Germinal center (tissue), 1 donor: ENCODE results near the gene COG1.

Source experiments
- DNase-seq: peaks from one replicate; pipeline ENCODE4 v3.0.0; 2012; ENCODE audit warnings: mixed read lengths, low spot score

The COG1 gene

DNA sequence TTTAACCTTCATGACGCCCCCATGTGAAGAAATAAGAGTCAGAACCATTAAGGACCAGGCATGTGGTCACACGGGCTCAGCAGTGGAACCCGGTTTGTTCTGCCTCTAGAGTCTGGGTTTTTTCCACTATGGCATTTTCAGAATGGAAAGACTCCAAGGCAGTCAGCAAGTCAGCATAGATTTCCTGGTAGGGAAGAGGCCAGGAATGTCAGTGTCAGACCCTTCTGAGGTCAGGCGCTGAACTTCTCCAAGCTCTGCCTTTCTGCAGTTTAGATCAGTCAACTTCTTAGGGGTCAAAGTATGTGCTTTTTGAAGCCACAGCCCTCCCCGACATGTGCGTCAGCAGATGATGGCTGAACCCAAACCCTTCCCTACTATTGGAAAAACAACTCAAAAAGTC is 24.2 kb upstream of the COG1 start:
- DNase-seq, result no peak

DNA sequence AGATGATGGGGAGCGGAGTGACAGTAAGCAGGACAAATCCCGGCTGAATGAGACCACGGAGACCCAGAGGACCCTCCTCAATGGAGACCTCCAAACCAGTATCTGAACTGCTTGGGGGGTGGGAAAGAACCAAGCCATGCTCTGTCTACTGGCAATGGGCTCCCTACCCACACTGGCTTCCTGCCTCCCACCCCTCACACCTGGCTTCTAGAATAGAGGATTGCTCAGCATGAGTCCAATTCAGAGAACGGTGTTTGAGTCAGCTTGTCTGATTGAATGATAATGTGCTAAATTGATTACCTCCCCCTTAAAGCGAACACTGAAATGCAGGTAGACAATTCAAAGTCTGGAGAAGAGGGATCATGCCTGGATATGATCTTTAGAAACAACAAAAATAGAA is 22.5 kb upstream of the COG1 start:
- no peak for DNase-seq

DNA sequence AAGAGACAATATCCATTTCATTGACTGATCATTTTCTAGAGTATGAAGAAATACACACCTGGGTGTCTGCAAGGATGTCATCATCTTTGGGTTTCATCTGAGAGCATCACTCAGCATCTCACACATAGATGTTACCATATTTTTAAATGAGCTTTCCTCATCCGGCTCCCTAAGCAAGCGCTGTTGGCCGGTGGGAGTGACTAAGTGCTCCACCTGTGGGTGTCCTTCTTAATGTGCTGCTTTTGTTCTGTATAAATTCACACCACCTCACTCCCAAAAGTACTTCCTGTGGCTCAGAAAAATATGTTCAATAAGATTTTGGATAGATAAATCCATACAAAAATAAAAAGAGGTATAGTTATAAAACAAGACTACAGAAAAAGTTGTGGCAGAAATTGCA is 20.6 kb upstream of the COG1 start:
- no peak for DNase-seq

DNA sequence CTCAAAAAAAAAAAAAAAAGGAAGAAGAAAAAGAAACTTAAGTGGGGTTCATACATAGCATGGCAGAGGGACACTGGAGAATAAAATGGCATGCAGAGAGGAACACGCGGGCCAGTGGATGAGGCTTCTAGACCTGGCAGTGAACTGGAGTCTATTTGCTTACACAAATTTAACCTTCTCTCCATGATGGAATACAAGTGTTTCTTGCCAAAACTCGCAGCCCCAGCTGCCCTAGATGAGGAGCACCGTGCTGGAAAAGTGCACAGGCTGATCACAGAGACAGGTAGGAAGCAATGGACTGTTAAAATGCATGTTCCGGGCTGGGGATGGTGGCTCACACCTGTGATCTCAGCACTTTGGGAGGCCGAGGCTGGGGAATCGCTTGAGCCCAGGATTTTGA is 18.7 kb upstream of the COG1 start:
- no peak for DNase-seq

DNA sequence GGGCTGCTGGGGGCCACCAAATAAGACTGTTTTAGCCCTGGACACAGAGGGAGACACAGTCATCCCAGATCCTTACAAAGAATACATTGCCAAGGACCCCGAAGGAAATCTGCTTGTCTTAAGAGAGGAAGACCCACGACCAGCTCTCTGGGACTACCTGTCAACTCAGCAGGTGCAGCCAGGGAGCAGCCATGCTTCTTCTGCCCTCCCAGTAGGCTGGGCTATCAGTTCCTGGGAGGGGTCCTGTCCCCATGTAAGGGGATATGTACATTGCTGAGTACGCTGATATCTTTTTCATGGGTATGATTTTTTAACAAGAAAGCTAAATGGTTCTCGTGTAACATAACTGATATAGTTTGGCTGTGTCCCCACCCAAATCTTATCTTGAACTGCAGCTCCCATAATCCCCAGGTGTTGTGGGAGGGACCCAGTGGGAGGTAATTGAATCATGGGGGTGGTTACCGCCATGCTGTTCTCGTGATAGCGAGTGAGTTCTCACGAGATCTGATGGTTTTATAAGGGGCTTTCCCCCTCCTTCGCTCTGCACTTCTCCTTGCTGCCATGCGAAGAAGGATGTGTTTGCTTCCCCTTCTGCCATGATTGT is 16.8 kb upstream of the COG1 start:
- no peak for DNase-seq

DNA sequence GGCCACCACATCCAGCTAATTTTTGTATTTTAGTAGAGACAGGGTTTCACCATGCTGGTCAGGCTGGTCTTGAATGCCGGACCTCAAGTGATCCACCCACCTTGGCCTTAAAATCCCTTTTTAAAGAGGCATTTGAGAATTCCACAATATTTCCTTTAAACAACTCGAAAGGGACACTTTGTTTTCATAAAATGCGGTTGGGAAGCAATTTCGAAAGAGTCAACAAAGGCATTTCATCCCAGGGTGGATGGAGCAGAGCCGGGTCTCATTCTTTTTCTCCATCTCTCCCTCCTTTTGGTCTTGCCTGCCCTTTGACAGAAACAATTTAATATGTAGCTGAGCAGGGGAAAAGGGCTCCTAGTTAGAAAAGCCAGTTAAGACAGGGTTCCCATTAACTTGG is 13.5 kb upstream of the COG1 start:
- no peak for DNase-seq

DNA sequence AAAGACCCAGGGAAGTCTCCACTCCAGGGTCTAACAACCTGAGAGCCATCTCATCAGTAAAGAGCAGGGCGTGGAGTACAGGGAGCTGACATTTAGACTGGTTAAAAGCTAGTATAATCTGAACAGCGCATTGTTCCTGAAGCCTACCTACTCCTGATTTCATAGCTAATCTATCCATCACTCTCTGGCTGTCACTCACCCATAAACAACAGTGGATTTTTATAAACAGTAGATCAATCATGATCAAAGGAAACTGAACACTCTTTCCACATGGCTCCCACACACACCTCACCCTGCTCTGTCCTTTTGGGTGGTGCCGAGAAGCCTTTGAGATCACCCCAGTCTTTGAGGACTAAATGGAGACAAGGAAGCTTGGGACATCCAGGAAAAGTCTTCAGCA is 13.0 kb upstream of the COG1 start:
- DNase-seq, result no peak

DNA sequence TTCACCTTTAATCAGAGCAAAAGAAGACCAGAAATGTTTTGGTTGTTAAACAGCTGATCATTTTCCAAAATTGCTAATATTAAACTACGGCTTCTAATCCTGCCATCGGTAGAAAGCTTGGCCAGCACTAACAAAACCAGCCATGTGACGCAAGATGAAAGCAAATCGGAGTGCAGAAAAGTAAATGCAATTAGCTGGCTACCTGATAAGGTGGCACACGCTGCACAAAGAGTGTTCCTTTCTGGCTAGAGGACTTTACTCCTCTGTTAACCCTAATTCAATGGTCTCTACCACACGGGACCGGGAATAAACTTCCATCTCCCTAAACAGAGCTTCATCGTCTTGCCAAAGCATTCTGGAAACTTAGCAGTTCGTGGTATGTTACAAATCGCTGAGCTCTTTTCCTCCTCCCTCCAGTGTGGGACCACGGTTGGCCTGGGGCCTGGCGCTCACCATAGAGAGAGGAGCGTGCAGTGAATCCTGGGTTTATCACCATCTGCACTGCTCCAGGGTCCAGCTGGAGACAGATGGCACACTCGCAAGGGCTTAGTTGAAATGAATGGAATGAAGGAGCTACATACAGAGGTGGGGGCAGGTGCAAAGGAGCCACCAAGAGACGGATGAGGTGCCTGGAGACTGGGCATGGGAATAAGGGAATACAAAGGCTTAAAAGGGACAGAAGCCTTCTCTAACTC is 10.1 kb upstream of the COG1 start:
- DNase-seq, result no peak

DNA sequence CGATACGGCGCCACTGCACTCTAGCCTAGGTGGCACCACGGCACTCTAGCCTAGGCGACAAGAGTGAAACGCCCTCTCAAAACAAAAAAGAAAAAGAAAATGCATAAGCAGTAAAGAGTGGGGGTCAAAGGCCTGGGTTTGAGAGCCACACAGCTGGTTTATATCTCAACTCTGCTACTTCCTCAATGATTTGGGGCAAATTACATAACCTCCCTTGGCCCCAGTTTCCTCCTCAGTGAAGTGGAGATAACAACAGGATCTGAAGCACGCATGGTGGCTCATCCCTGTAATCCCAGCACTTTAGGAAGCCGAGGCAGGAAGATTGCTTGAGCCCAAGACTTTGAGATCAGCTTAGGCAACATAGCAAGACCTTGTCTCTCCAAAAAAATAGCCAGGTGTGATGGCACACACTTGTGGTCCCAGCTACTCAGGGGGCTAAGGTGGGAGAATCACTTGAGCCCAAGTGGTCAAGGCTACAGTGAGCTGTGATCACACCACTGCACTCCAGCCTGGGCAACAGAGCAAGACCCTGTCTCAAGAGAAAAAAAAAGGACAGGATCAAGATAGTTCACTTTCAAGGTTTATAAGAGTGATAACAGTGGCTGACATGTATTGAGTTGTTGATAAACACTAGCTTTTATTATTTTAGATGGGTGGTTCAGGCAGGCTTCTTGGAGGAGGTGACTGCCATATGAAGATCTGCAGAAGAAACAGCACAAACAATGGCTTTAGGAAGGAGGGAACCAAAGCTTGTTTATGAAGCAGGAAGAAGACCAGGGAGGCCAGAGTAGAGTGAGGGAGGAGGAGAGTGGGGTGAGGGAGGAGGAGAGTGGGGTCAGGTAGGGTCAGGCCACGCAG is 8.5 kb upstream of the COG1 start:
- DNase-seq, result no peak

DNA sequence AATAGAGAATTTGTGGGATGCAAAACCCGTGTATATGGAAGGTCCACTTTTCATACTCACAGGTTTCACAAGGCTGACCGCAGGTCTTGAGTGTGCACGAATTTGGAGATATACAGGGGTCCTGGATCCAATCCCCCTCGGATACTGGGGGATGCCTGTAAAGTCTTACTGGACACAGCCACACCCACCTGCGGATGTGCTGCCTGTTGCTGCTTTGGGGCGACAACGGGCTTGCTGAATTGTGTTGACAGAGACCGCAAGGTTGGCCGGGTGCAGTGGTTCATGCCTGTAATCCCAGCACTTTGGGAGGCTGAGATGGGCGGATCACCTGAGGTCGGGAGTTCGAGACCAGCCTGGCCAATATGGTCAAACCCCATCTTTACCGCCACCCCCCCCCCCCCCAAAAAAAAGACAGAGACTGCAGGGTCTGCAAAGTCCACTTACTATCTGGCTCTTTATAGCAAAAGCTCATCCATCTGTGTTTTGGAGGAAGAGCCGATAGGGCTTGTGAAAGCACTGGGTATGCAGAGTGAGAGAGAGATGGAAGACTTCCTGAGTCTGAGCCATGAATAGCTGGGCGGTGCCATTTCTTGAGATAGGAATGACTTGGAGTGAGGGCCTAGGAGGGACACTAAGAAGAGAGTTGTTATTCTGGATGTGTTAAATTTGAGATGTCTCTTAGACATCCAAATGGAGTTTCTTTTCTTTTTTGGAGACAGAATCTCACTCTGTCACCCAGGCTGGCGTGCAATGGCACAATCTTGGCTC is 6.4 kb upstream of the COG1 start:
- DNase-seq, result no peak

DNA sequence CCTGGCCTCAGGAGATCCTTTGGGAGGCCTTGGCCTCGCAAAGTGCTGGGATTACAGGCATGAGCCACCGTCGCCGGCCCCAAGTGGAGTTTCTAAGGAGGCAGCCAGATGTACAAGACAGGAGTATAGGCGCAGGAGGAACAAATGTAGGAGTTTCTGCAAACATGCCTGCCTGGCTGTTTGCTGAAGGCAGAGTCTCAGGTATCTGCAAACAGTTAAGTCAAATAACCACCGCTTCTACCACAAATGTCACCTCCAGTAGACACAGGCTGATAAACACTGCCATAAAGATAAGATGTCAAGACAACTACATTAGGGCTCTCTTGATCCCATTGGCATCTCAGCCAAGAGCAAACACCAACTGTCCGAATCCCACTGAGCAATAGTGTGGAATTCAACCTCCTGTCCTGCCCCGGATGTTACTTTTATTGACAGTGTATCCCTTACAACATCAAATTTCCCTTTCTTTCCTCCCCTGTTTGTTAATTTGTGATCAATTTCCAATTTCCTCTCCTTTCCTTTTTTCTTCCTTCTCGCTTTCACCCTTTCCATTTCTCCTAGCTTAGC is 5.6 kb upstream of the COG1 start:
- no peak for DNase-seq

DNA sequence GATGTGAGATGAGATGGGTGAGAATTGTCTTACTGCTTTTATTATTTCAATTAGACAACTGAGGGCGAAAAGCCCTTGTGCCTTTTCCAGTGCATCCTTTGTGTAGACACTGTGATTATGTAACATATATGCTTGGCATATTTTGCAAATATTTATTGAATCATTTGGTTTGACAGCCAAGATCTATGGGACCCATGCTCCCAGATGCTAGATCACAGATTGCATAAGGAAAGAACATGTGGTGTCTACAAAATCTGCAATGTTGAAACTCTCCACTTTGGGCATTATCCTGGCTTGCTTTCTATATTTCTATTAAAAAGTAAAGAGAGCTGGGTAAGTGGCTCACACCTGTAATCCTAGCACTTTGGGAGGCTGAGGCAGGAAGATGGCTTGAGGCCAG is 4.8 kb upstream of the COG1 start:
- DNase-seq, result no peak

DNA sequence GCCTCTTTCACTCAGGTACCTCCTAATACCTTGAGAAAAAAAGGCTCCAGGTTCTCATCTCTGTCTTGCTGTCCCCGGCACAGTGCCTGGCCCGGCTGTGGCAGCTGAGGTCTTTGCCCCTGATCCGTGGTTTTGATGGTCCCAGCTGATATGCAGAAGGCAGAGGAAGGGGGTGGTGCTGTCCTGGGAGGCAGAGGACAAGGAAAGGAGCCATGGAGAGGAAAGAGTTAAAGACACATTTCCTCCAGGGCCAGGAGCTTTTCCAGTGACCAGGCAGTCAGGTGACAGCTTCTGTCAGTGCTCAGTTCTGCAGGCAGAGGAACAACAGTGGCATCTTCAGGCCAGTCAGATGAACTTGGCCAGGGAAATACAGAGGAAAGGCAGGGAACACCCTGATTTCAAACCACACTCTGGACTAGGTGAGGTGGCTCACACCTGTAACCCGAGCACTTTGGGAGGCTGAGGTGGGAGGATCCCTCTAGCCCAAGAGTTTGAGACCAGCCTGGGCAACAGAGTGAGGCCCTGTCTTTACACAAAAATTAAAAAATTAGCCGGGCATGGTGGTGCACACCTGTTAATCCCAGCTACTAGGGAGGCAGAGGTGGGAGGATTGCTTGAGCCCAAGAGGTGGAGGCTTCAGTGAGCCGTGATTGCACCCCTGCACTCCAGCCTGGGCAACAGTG is 3.3 kb upstream of the COG1 start:
- no peak for DNase-seq

DNA sequence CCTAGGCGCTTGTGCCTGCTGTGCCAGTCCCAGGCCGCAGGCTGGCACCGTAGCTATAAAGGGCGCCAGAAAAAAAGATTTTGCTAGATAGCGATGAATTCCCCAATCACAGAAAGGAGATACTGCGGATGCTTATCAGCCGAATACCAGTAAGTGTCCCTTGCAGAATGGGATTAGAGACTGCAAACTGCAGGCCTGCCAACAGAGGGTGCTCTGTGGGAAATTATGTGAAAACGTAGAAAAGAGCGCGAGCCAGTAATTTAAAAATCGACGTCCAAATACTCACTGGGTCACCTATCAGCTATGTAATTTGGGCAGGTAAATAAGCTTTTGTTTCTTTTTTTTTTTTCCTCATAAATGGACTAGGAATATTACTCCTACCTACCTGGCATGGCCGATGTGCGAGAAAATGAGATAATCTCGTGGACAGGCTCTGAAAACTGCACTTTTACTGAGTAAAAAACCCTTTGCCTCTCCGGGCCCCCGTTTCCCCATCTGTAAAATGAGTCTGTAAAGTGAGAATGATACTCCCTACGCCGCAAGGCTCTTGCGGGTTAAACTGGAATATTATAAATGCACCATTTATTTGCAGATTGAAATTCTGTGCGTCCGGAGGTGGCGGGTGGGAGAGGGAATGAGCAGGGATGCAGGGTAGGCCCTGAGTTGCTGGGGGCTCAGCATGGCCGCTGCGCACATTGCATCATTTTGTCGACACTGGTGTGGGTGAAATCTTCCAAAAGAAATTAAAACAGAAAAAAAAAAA is 1.2 kb upstream of the COG1 start:
- DNase-seq, result peak; percentile 82

DNA sequence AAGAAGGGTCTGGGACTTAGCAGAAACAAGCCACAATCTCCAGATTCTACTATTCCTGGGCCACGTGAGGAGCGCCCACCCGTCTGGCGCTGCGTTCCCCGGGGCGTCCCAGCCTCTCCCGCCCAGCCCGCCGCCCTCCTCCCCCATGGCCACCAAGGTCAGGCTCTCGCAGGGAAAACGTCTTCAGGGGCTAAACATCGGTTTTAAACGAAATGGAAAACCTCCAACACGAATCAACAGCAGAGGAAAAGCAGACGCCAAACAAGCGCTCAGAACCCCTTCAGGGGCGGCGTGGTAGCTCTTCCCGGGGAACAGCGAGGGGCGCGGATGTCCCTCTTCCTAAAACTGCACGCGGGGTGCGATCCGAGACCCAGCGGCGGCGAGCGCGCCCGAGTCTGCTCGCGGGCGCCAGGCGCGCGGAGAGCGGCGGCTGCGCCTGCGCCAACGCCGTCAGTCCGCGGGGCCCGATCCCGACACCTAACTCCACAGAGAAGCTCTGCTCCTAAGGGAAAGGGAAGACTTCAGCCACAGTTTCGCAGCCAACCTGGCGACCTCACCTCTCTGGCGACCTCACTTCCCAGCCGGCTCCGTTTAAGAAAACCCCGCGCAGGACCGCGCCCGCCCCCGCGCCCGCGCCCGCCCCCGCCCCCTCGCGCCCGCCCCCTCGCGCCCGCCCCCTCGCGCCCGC is 505 bp upstream of the COG1 start:
- DNase-seq, result peak; percentile 85

DNA sequence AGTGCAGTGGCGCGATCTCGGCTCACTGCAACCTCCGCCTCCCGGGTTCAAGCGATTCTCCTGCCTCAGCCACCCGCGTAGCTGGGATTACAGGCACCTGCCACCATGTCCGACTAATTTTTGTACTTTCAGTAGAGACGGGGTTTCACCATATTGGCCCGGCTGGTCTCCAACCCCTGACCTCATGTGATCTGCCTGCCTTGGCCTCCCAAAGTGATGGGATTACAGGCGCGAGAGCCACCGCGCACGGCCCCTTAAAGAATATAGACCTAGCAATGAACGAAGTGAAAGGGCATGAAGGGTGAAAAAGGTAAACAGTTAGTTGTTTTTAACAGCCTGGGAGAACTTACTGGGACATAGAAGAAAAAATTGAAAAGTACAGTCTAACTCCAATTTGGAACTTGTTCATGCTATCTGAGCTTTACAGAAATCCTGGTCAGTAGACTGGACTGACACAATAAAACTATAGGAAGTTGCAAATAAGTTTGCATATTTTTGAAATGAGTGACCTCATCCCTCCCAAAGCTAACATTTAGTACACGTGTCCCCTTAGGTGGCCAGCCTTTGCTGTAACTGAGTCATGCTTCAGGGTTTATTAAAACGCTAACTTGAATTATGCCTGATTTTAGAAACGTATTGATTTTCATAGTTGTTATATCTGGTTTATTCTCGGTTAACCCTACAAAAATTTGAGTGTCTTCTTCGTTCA is 1.8 kb downstream of the COG1 start:
- DNase-seq, result no peak

DNA sequence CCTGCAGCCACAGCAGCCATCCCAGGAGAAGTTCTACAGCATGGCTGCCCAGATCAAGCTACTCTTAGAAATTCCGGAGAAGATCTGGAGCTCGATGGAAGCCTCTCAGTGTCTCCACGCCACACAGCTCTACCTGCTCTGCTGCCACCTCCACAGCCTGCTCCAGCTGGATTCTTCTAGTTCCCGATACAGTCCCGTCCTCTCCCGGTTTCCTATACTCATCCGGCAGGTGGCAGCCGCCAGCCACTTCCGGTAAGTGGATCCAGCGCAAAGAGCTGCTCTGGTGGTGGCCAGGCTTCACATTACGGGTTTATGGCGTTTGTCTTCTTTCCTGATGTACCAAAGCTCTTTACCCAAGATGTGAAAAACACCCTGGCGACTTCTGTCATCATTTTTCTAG is 3.6 kb downstream of the COG1 start:
- no peak for DNase-seq

DNA sequence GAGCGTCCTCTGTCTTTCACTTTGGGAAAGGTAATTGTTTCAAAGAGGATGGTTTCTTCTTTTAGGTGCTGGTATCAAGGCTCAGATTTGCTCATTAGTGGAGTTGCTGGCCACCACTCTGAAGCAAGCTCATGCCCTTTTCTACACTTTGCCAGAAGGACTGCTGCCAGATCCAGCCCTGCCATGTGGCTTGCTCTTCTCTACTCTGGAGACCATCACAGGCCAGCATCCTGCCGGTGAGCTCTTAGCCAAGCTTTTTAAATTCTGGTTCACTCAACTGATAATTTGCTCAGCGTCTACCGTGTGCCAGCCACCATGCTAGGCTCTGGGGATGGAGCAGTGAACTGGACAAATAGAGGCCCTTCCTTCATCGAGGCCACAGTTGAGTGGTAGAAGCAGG is 4.3 kb downstream of the COG1 start:
- DNase-seq, result no peak

DNA sequence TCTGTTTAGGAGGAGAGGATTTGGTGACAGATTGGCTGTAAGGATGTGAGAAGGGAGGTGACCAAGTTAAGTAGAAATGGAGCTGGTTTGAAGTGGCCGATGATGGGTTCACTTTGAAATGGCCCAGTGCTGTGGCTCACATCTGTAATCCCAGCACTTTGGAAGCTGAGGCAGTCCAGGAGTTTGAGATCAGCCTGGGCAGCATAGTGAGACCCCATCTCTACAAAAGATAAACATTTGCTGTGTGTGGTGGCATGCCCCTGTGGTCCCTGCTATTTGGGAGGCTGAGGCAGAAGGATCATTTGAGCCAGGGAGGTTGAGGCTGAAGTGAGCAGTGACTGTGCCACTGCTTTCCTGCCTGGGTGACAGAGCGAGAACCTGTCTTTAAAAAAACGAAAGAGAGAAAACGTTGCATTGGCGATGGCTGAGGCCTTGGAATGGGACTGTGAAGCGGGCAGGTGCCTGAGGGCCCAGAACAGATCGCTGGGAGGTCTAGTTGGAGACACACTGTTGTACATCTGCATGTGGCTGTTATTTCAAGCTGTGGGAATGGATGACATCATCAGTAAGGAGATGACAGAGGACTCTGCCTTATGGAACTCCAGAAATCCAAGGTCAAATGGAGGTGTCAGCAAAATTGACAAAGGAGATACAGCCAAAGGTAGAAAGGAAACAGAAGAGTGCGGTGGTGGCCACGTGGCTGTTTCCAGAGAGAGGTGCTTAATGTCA is 5.5 kb downstream of the COG1 start:
- DNase-seq, result no peak
